GM04504 (cell line): ENCODE results near the gene SIPA1L2.
A peak's percentile ranks its signal among the peaks of the same experiment; 100 is the strongest.

Source experiments
- DNase-seq: peaks from one replicate; pipeline ENCODE4 v3.0.0-alpha.2; 2012; ENCODE audit warnings: low read depth

The SIPA1L2 gene

GRCh38 chr1:232630047-232630893, at the start of gene SIPA1L2:
SIPA1L2 (minus strand) TSS chr1:232630133; CDS start chr1:232515339, 114,794 bp downstream.
- DNase-seq, result peak; percentile 85

GRCh38 chr1:232678185-232678886, 48.4 kb upstream of the SIPA1L2 start:
- DNase-seq, result no peak

- DNase-seq, result no peak
Measured at GRCh38 chr1:232676307-232676706, 46.4 kb upstream of the SIPA1L2 start.

- no peak for DNase-seq
Measured at GRCh38 chr1:232675898-232676297, 46.0 kb upstream of the SIPA1L2 start.

GRCh38 chr1:232675260-232675659, 45.3 kb upstream of the SIPA1L2 start:
- DNase-seq, result no peak

- no peak for DNase-seq
Measured at GRCh38 chr1:232673256-232673655, 43.3 kb upstream of the SIPA1L2 start.

- DNase-seq, result no peak
Measured at GRCh38 chr1:232669981-232670747, 40.2 kb upstream of the SIPA1L2 start.

GRCh38 chr1:232667778-232668165, 37.8 kb upstream of the SIPA1L2 start:
- DNase-seq, result no peak

GRCh38 chr1:232667094-232667777, 37.3 kb upstream of the SIPA1L2 start:
- no peak for DNase-seq

- no peak for DNase-seq
Measured at GRCh38 chr1:232664844-232665777, 35.2 kb upstream of the SIPA1L2 start.

GRCh38 chr1:232662910-232663309, 33.0 kb upstream of the SIPA1L2 start:
- no peak for DNase-seq

GRCh38 chr1:232658386-232658785, 28.5 kb upstream of the SIPA1L2 start:
- no peak for DNase-seq

- DNase-seq, result no peak
Measured at GRCh38 chr1:232657426-232658005, 27.6 kb upstream of the SIPA1L2 start.

- no peak for DNase-seq
Measured at GRCh38 chr1:232655746-232656085, 25.8 kb upstream of the SIPA1L2 start.

- DNase-seq, result no peak
Measured at GRCh38 chr1:232655028-232655745, 25.3 kb upstream of the SIPA1L2 start.

GRCh38 chr1:232653789-232654188, 23.9 kb upstream of the SIPA1L2 start:
- DNase-seq, result no peak

GRCh38 chr1:232650845-232651244, 20.9 kb upstream of the SIPA1L2 start:
- DNase-seq, result no peak

GRCh38 chr1:232650418-232650817, 20.5 kb upstream of the SIPA1L2 start:
- DNase-seq, result no peak

- DNase-seq, result no peak
Measured at GRCh38 chr1:232648316-232648715, 18.4 kb upstream of the SIPA1L2 start.

- no peak for DNase-seq
Measured at GRCh38 chr1:232644209-232644608, 14.3 kb upstream of the SIPA1L2 start.
